SKM-1 (cell line): ENCODE data around the gene ATP10A.

ENCODE experiments used
- DNase-seq: peaks from one replicate; lab custom pipeline; 2025; ENCODE audit not compliant: unreplicated experiment; lab: John Stamatoyannopoulos, UW

ATP10A gene, protein sequence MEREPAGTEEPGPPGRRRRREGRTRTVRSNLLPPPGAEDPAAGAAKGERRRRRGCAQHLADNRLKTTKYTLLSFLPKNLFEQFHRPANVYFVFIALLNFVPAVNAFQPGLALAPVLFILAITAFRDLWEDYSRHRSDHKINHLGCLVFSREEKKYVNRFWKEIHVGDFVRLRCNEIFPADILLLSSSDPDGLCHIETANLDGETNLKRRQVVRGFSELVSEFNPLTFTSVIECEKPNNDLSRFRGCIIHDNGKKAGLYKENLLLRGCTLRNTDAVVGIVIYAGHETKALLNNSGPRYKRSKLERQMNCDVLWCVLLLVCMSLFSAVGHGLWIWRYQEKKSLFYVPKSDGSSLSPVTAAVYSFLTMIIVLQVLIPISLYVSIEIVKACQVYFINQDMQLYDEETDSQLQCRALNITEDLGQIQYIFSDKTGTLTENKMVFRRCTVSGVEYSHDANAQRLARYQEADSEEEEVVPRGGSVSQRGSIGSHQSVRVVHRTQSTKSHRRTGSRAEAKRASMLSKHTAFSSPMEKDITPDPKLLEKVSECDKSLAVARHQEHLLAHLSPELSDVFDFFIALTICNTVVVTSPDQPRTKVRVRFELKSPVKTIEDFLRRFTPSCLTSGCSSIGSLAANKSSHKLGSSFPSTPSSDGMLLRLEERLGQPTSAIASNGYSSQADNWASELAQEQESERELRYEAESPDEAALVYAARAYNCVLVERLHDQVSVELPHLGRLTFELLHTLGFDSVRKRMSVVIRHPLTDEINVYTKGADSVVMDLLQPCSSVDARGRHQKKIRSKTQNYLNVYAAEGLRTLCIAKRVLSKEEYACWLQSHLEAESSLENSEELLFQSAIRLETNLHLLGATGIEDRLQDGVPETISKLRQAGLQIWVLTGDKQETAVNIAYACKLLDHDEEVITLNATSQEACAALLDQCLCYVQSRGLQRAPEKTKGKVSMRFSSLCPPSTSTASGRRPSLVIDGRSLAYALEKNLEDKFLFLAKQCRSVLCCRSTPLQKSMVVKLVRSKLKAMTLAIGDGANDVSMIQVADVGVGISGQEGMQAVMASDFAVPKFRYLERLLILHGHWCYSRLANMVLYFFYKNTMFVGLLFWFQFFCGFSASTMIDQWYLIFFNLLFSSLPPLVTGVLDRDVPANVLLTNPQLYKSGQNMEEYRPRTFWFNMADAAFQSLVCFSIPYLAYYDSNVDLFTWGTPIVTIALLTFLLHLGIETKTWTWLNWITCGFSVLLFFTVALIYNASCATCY (N-terminal part only)

DNA sequence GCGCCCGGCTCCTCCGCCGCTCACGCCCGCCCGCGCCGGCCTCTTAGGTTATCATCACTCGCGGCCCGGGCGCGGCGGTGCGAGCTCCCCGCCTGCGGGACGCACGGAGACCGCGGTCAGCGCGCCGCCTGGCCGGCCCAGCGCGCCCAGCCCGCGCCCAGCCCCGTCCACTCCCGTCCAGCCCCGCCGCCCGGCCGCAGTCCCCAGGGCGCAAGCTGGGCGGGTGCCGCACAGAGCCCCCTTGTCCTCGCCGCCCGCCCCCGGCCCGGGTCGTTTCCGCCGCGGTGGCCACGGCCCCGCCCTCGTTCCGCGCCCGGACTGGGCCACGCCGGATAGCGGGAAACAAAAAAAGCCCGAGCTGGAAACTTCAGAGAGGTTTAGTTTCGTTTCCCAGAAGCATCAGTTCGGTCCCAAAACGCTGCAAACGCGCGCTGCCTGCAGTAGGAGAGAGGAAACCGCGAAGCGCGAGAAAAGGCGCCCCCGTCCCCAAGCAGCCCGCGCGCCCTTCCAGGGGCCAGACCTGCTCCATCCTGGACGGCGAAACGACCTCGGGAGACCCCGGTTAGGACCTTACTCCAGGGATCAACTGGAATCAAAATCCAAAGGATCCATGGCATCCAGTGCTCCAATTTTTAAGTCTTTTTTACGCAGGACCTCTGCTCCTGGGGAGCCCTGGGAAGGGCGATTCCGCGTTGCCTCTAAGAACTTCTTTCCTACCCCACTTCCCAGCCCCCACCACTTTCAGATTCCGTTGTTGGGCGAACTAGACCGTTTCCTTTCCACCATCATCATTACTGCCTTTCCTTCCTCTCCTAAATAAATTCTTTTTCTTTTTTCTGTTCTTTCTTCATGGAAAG lies at the start of gene ATP10A:
Gene ATP10A, minus strand, starts transcription at position 217 of the 857 bp plus-strand sequence. CDS start 231 bp downstream, outside the sequence.
- DNase-seq = no peak

- no peak for DNase-seq
Observed at GRCh38 chr15:25912035-25912434, 48.9 kb upstream of the ATP10A start.

DNA sequence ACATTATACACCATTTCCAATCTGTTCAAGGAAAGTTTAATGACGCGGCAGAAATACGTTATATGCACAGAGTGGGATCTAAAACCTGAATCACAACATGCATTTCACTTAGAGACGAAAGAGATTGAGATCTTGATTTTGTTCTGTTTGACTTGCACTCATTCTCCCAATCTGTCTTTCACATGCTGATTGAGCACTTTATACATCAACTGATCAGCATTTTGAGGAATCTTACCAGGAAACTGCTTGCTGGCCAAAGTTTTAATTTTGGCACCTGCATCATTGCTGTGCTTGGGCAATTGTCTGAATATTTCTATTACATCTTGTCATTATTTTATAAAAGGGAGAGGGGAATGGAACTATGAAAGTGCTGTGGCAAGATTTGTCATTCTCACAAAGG lies 47.7 kb upstream of the ATP10A start:
- DNase-seq = no peak

GRCh38 chr15:25909806-25910205 lies 46.7 kb upstream of the ATP10A start:
- DNase-seq = no peak

DNA sequence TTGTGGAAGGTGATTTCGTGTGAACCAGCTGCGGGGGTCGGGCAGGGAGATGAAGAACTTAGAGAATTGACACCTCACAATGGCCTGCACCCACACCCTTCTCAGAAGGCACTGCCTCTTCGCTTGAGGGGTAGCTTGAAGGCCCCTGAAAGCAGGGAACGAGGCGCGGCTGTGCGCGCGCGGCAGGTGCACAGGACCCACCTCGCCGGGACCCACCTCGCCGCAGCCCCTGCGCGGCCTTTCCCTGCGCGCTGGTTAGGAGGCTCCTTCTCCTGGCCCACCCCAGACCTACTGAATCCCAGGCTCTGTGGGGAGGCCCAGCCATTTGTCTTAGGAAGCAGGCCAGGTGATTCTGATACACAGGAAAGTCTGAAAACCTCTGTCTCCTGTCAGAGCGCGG lies 46.2 kb upstream of the ATP10A start:
- no peak for DNase-seq

- peak; percentile 71 for DNase-seq
Observed at GRCh38 chr15:25905140-25905539, 42.0 kb upstream of the ATP10A start.

- DNase-seq = peak; percentile 60
Observed at GRCh38 chr15:25903024-25903581, 40.0 kb upstream of the ATP10A start.

DNA sequence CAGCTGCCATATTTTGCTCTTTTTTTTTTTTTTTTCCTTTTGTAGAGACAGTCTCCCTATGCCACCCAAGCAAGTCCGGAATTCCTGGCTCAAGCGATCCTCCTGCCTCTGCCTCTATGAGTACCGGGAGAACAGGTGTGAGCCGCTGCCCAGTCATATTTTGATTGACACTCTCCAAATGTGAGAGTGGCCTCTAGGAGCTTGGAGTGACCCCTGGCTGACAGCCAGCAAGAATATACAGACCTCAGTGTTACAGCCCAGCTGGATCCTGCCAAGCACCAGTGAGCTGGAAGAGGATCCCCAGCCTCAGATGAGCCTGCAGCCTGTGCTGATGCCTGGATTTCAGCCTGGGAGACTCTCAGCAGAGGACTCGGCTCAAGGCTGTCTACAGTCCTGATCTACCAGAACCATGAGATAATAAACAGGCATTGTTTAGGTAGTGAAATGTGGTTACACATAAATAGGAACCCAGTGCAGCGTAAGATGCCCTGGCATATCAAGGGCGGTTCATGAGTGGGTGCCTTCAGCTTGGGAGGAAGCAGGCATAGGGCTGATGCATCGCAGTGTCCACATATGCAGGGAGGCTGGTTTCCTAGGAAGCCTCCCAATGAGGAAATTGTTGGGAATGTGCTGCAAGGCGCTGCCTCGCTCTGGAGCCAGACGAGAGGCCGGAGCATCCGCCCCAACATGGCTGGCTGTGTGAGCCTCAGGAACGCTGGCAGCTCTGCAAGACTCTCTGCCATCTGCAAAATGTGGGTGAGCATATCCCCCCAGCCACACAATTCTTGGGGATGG lies 38.9 kb upstream of the ATP10A start:
- no peak for DNase-seq

GRCh38 chr15:25900901-25901300 lies 37.8 kb upstream of the ATP10A start:
- DNase-seq = no peak

DNA sequence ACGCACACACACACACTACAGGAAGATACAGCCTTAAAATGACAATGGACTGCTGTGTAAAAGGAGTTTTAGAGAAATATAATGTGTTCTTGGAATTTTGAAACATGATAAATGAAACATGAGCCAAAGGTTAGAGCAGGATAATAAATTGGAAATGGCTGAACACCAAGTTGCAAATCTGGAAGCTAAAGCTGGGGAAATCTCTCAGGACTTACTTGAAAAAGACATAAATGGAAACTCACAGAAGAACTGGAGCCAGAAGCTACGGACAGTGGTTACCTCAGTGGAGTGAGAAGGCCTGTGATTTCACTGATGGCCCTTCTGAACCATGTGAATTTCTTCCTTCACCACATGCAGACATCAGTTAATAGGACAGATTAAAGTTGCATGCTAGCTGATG lies 37.3 kb upstream of the ATP10A start:
- no peak for DNase-seq

DNA sequence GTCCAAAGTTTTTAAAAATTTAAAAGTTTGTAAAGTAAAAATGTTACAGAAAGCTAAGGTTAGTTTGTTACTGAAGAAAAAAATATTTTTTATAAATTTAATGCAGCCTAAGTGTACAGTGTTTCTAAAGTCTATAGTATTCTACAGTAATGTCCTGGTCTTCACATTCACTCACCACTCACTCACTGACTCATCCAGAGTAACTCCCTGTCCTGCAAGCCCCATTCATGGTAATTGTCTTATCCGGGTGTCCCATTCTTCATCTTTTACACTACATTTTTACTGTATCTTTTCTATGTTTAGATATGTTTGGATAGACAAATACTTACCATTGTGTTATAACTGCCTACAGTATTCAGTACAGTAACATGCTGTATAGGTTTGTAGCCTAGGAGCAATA lies 36.7 kb upstream of the ATP10A start:
- DNase-seq = no peak

DNA sequence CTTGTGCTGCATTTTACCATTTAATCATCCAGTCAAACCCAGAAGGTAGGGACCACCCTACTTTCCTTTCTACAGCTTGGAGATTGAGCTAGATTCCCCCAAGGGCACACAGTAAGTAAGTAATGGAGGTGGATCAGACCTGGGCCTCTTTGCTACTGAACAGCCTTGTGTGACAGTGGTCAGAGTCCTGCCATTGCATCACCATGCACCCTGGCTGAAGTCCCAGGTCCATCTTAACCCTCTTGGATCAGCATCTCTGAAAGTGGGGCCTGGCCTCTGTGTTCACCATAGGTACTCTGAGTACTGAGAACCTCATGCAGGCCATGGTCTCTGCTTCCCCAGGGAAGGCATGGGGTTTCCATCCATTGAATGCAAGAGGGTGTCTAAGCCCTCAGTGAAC lies 34.5 kb upstream of the ATP10A start:
- DNase-seq = no peak

DNA sequence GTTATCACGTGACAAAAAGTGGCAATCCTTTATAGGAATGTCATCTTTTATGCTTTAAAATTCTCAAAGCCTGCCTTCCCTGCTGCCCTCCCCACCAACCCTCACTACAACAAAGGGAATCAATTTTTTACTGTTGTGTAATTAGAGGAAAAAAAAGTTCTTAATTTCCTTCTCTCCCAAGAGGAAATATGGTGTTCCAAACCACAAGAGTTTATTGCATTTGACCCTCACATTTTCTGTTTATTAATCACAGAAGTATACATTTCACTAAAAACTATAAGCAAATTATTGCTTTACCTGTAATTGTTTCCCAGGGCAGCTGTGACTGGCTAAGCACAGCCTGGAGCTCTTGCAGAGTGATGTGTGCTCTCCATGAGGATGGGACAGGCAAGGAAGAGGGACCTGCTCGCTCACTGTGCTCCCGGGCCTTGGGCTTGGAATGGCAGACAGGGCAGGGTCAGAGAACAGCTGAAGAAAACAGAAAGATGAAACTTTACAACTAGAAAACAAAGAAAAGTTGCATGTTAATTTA lies 31.3 kb upstream of the ATP10A start:
- no peak for DNase-seq

- DNase-seq = no peak
Observed at GRCh38 chr15:25893596-25893995, 30.5 kb upstream of the ATP10A start.

- DNase-seq = no peak
Observed at GRCh38 chr15:25892126-25892525, 29.0 kb upstream of the ATP10A start.

DNA sequence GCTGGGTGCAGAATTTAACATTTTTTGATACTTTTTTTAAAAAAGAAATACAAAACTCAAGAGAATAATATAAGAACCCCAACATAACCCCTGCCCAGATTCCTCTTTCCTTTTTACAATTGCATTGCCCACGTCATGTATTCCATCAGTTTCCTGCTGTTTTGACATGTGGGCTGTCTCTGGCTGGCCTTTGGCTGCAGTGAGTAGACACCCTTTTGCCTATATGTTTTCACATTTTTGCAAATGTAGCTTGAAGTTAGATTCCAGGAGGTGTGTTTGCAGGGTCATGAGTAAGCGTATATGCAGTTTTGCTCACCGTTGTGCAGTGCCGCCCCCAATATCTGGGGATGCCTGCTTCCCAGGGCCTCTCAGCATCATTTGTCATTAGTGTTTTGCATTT lies 28.0 kb upstream of the ATP10A start:
- no peak for DNase-seq

GRCh38 chr15:25890529-25890928 lies 27.4 kb upstream of the ATP10A start:
- DNase-seq = no peak

DNA sequence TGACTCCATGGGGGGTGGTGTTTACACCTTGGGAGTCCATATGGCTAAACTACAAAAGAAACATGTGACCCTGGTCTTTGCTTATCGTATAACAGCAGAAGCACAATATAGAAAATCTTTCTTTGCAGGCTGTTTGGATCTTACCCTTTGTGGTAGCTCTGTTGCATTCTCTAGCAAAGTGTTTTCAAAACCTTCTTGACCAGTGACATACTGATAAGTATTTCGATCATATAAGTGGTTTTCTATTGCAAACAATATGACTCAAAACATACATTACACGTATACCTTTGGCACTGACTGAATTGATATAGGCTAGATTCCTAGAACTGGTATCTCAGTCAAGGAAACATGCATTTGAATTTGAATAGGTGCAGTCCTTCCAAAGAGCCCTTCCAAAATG lies 24.7 kb upstream of the ATP10A start:
- no peak for DNase-seq
